DND-41 (cell line): ENCODE results near the gene HDAC7.

Source experiments
- ATAC-seq: fragments of 200-7000 bp; cut with Tn5 transposase; 3 replicates; pipeline ENCODE4 v1.9.1; 2021; ENCODE audit warnings: low read depth; ENCODE audit not compliant: insufficient read depth
- DNase-seq: peaks from one replicate; pipeline ENCODE4 v3.0.0-alpha.2; 2020
- H2AFZ ChIP-seq: 2 replicates; pipeline ENCODE4 v1.6.0; 2012; ENCODE audit warnings: low read depth, low read length
- H3K27ac ChIP-seq: 2 replicates; pipeline ENCODE4 v1.5.1; 2012; ENCODE audit warnings: low read length, inconsistent platforms
- H3K27me3 ChIP-seq: fragments of 200-600 bp; sonication (generic); 2 replicates; pipeline ENCODE4 v1.6.0; 2012; ENCODE audit warnings: low read length, mild to moderate bottlenecking, inconsistent platforms; ENCODE audit not compliant: insufficient read depth, poor library complexity
- H3K36me3 ChIP-seq: 2 replicates; pipeline ENCODE4 v1.5.1; 2012; ENCODE audit warnings: low read length, inconsistent platforms; ENCODE audit not compliant: insufficient read depth
- H3K4me1 ChIP-seq: 2 replicates; pipeline ENCODE4 v1.5.1; 2012; ENCODE audit warnings: mild to moderate bottlenecking, low read length; ENCODE audit not compliant: insufficient read depth
- H3K4me2 ChIP-seq: 2 replicates; pipeline ENCODE4 v1.6.0; 2012; ENCODE audit warnings: mild to moderate bottlenecking, moderate library complexity, low read length, inconsistent platforms; ENCODE audit not compliant: insufficient read depth
- H3K4me3 ChIP-seq, 2 experiments: fragments of 200-600 bp in 1 of 2; shearing (Covaris generic) in 1 of 2; 2 replicates each; pipeline ENCODE4 v1.5.1; 2012 to 2016; ENCODE audit warnings: inconsistent platforms in 2 of 2, low read length in 2 of 2, mild to moderate bottlenecking in 2 of 2, low read depth in 1 of 2, moderate library complexity in 1 of 2
- H3K79me2 ChIP-seq: 2 replicates; pipeline ENCODE4 v1.6.0; 2012; ENCODE audit warnings: low read length, inconsistent platforms; ENCODE audit not compliant: insufficient read depth
- H3K9ac ChIP-seq: 2 replicates; pipeline ENCODE4 v1.6.0; 2012; ENCODE audit warnings: low read depth, mild to moderate bottlenecking, inconsistent platforms, low read length, moderate library complexity
- H3K9me3 ChIP-seq: 2 replicates; pipeline ENCODE4 v1.5.1; 2012; ENCODE audit warnings: low read length, moderate library complexity, mild to moderate bottlenecking, inconsistent platforms; ENCODE audit not compliant: insufficient read depth, severe bottlenecking
- H4K20me1 ChIP-seq: 2 replicates; pipeline ENCODE4 v1.6.0; 2012; ENCODE audit warnings: low read length; ENCODE audit not compliant: insufficient read depth
- EZH2 ChIP-seq: IDR thresholded peaks from 3 replicates; pipeline ENCODE4 v1.6.1; 2012; ENCODE audit warnings: borderline replicate concordance, low read depth, mild to moderate bottlenecking, moderate library complexity, low read length, inconsistent platforms; ENCODE audit not compliant: severe bottlenecking
- TF ChIP-seq, protein P1 (sequence below): IDR thresholded peaks from 2 replicates; pipeline ENCODE4 v1.5.1; 2012; ENCODE audit warnings: borderline replicate concordance, low read length, moderate library complexity, mild to moderate bottlenecking; ENCODE audit not compliant: poor library complexity, severe bottlenecking; ENCODE audit errors: extremely low read depth

The HDAC7 gene

DNA sequence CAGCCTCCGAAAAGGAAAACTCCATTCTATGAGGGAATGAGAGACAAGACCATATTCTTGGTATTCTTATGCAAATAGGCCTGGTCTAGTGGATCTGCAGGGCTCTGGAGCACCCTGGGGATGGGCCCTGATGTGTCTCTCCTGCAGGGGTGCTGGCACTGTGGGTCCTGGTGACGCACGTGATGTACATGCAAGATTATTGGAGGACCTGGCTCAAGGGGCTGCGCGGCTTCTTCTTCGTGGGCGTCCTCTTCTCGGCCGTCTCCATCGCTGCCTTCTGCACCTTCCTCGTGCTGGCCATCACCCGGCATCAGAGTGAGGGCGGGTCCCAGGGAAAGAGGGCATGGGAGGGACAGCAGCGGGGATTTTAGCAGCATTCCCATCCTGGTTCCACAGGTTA, 40.8 kb downstream of the HDAC7 start:
- Histone ChIP-seq H3K4me1 (peaks cover 12% of the 10 kb centered on the region), H3K36me3 (peaks cover 3% of the 10 kb centered on the region; the same call in 1 of the 2 replicates), H3K4me3 (no peak overlapping the region), H4K20me1 (no peaks in the 10 kb centered on the region; the same call in 1 of the 2 replicates), H3K9ac (no peak overlapping the region), H3K4me2 (no peak overlapping the region), H3K79me2 (no peaks in the 10 kb centered on the region), H3K9me3 (no peaks in the 10 kb centered on the region), H2AFZ (no peak overlapping the region), H3K27ac (no peak overlapping the region), H3K27me3 (peaks cover 9% of the 10 kb centered on the region)
- TF ChIP-seq EZH2, result no peak
- TF ChIP-seq, protein P1, sequence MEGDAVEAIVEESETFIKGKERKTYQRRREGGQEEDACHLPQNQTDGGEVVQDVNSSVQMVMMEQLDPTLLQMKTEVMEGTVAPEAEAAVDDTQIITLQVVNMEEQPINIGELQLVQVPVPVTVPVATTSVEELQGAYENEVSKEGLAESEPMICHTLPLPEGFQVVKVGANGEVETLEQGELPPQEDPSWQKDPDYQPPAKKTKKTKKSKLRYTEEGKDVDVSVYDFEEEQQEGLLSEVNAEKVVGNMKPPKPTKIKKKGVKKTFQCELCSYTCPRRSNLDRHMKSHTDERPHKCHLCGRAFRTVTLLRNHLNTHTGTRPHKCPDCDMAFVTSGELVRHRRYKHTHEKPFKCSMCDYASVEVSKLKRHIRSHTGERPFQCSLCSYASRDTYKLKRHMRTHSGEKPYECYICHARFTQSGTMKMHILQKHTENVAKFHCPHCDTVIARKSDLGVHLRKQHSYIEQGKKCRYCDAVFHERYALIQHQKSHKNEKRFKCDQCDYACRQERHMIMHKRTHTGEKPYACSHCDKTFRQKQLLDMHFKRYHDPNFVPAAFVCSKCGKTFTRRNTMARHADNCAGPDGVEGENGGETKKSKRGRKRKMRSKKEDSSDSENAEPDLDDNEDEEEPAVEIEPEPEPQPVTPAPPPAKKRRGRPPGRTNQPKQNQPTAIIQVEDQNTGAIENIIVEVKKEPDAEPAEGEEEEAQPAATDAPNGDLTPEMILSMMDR, result no peak
- ATAC-seq (peak; percentile 1; the same call in 1 of the 3 replicates), DNase-seq (no peak)

DNA sequence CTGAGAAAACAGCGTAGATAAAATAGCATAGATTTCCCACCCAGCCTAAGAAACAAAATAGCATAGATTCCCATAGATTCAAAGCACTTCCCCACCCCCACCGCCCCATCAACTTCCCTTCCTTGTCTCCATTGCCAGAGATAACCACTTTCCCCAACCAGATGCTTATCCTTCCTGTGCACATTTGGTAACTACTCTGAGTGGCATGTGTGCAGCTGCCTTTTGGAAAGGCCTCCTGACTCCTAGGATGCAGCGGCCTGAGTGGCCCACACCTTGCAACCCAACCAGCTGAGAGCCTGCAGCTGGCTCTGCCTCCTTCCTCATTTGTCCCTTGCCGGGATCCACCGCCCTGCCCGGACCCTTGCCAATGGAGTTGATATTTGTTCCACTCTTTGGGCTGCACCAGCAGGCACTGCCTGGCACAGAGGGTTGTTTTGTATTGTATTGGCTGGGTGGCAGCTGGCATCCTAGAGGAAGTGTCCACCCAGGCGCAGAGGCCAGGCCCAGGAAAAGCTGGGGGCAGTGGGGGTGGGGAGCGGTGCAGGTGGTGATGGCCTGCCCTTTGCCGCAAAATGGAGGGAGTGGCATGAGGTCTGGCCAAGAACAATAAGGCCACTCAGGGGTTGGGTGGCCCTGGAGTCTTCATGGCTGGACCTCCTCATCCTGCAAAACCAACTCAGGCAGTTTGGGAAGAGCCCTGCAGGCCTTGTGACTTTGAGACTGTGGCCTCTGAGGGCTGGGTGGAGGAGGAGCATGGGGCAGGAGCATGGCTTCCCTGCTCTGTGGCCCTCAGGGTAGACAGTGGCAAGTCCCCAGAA, 41.8 kb downstream of the HDAC7 start:
- Histone ChIP-seq H3K27ac (no peak overlapping the region), H3K9ac (no peak overlapping the region), H3K4me1 (peaks cover 18% of the 10 kb centered on the region), H3K27me3 (peaks cover 17% of the 10 kb centered on the region), H3K9me3 (no peaks in the 10 kb centered on the region), H4K20me1 (no peaks in the 10 kb centered on the region; the same call in 1 of the 2 replicates), H3K79me2 (no peaks in the 10 kb centered on the region), H2AFZ (no peak overlapping the region), H3K4me3 (no peak overlapping the region), H3K4me2 (no peak overlapping the region), H3K36me3 (no peaks in the 10 kb centered on the region; the same call in 1 of the 2 replicates)
- no peak for TF ChIP-seq EZH2
- TF ChIP-seq, protein P1, result no peak
- DNase-seq (no peak), ATAC-seq (no peak)

DNA sequence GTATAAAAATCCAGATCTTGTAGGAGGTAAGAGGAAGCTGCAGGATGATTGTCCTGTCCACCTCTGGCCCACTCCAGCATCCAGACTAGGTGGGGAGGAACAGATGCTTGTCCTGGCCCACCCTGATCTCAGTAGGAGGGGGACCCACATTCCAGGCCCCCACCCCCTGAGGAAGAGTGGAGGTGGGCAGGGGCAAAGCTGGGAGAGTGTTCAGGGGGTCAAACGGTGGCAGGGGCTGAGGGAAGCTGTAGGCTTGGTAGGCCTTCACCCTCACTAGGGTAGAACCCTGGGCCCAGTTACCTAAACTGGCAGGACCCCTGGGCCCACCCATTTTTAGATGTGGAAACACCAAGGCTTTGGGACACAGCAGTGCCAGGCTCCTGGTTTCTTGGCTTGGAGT, 42.6 kb downstream of the HDAC7 start:
- no peak overlapping the region for H3K4me2 ChIP-seq
- peaks cover 21% of the 10 kb centered on the region for H3K4me1 ChIP-seq
- no peak overlapping the region for H3K4me3 ChIP-seq
- H2AFZ ChIP-seq, result no peak overlapping the region
- H3K27ac ChIP-seq, result no peak overlapping the region
- no peak overlapping the region for H3K9ac ChIP-seq
- no peaks in the 10 kb centered on the region; the same call in 1 of the 2 replicates for H3K36me3 ChIP-seq
- H3K27me3 ChIP-seq, result peaks cover 17% of the 10 kb centered on the region
- DNase-seq (no peak), ATAC-seq (no peak)
- H4K20me1 ChIP-seq, result no peaks in the 10 kb centered on the region; the same call in 1 of the 2 replicates
- H3K79me2 ChIP-seq, result no peaks in the 10 kb centered on the region
- TF ChIP-seq, protein P1, result no peak
- no peak for TF ChIP-seq EZH2
- H3K9me3 ChIP-seq, result no peaks in the 10 kb centered on the region
